GM13977 (cell line): ENCODE data around the gene OSMR.

ENCODE experiments used
- DNase-seq: peaks from one replicate; pipeline ENCODE4 v3.0.0; 2012; ENCODE audit warnings: low spot score
- in situ Hi-C: fragments of 300-500 bp; cut with MboI; formaldehyde crosslinking; loops from one replicate; pipeline ENCODE4 v1.12.0; 2022; ENCODE audit warnings: low sequenced_read_pairs, low pct_unique_long_range_greater_than_20kb, mixed read lengths, inconsistent platforms; ENCODE audit not compliant: unreplicated experiment
- TF ChIP-seq, protein P1 (sequence below): IDR thresholded peaks from 2 replicates; pipeline ENCODE4 v1.5.1; 2012; ENCODE audit warnings: mild to moderate bottlenecking, control low read depth; ENCODE audit not compliant: insufficient read depth; ENCODE audit errors: extremely low read depth, missing control alignments

OSMR gene

DNA sequence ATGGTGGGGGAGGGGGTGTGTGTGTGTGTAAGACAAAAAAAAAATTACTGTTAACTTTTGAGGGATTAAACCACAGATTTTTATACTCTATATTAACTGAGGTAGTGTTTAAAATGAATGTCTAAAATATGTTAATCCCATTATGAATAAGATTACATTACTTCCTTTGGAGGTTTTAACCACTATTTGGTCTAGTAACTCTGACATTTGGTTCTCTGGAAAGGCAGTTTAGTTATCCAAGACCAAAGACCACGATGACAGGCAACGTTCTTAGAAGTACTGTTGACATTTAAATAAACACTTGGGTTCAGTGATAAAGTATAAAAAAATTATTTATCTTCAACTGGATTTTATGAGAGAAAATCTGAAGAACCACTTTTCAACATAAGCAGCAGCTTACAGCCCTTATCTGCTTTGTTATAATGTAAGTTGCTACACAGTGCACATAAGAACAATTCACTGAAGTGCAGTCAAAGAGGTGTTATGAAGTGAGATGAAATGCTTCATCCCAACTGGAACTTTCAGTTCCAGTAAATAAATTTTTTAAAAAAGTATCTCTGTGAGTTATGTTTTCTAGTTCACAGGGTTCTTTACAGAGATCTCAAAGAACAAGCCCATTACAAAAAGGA is 94.5 kb downstream of the OSMR start:
- TF ChIP-seq, protein P1, sequence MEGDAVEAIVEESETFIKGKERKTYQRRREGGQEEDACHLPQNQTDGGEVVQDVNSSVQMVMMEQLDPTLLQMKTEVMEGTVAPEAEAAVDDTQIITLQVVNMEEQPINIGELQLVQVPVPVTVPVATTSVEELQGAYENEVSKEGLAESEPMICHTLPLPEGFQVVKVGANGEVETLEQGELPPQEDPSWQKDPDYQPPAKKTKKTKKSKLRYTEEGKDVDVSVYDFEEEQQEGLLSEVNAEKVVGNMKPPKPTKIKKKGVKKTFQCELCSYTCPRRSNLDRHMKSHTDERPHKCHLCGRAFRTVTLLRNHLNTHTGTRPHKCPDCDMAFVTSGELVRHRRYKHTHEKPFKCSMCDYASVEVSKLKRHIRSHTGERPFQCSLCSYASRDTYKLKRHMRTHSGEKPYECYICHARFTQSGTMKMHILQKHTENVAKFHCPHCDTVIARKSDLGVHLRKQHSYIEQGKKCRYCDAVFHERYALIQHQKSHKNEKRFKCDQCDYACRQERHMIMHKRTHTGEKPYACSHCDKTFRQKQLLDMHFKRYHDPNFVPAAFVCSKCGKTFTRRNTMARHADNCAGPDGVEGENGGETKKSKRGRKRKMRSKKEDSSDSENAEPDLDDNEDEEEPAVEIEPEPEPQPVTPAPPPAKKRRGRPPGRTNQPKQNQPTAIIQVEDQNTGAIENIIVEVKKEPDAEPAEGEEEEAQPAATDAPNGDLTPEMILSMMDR, result no peak
- in situ Hi-C loops, result no loop called here
- DNase-seq, result no peak

DNA sequence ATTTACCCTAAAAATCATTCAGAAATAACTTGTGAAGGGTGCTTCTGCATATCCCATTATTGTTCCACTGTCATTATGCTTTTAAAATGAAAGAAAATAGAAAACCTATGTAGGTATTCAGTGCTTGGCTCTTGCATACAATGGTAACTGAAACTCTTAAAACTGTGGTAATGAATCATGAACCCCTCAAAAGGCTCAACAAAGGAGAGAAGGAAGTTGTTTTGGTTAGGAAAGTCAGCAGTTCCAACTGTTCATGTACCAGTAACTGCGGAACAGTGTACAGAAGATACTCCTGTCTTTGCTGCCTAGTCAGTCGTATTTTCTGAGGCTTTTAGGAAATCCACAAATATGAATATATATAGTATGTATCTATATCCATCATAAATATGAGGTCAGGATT is 96.1 kb downstream of the OSMR start:
- in situ Hi-C loops, result no loop called here
- DNase-seq, result no peak
- TF ChIP-seq, protein P1, result no peak

DNA sequence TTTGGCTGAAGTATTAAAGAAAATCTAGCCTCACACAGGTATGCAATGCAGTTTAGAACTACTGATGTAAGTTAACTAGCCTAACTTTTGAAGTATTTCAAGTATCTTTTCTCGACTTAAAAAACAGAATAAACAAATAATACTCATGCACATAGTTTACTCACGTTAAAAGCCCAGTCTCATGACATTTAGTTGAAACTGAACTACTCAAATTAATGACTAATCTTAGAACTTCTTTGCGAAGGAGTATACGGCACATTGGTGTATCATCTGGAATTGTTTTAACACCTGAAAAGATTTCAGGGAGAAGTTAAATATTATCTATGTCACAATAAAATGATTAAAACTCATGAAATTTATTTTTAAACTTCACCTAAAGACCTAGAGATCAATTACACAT is 98.5 kb downstream of the OSMR start:
- in situ Hi-C loops, result no loop called here
- DNase-seq, result no peak
- TF ChIP-seq, protein P1, result no peak

DNA sequence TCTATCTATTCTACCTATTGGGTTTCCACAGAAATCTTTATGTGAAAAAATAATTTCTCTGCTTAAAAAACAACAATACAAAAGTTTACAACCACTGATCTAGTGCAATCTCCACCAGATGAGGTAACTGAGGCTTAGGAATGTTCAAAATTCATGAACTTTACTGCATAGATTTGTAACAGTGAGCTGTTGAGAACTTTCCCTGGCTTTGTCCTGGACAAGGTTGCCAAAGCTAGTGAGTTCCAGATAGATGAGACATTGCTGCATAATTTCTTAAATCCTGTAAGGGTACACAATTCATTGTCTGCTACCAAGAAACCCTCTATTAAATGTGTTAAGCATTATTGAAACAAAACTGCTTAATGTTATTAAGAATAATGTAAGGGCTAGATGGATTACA is 102.7 kb downstream of the OSMR start:
- TF ChIP-seq, protein P1, result no peak
- in situ Hi-C loops, result no loop called here
- DNase-seq, result no peak

DNA sequence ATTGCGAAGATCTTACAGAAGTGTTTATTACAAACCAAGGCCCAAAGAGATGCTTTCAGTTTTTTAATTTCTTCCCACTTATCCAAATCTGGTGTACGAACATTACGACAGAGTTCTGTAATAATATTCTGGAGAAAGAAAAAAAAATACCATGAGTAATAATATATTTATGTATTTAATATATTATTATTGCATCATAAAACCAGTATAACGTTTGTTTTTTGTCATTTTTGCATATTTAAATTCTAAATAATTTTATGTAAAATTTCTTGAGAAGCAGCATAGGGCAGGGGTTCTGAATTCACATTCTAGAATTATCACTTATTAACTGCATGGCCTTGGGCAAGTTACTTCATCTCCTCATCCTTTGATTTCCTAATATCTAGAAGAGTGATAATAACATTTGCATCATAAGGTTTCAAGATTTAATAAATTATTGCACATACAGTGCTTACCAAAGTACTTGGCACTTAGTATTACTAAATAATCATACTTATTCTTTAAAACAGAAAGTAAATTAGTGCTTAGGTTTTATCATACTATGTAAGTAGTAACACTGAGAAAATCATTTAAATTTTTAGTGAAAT is 107.7 kb downstream of the OSMR start:
- in situ Hi-C loops, result no loop called here
- DNase-seq, result no peak
- TF ChIP-seq, protein P1, result no peak

DNA sequence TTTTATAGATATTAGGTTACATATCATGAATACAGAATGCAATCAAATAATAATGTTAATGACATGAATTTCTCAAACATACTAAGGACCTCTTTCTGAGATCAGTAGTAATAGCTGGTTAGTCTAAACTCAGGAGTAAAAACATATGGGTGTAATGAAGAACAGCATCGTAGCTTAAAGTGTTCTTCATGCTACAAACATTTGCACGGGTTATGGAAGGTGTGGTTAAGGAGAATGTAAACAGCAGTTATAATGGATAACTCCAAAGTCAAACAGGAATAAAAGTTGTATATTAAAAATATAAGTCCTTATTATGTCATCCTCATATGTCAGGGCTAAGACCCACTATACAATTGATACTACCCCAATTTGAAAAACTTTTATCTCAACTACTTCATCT is 115.9 kb downstream of the OSMR start:
- TF ChIP-seq, protein P1, result no peak
- no peak for DNase-seq
- in situ Hi-C loops, result no loop called here
